ENCODE results near the gene DYNLRB2. TPM values are rescaled to one million over a fixed set of nuclear protein-coding genes. Genes with fewer than 3 reads are reported as not detected.

DYNLRB2 gene
- total RNA-seq: not detected

GRCh38 chr16:80540516-80541305 lies at the start of gene DYNLRB2:
Gene DYNLRB2 (plus strand): TSS chr16:80540993. CDS start chr16:80541077, 84 bp downstream.
- DNase-seq: peak; percentile 86 to 97 (median 97)
- H3K27ac ChIP-seq: peak within 1 kb of the TSS; percentile 44 to 77 (median 70)
- no peaks in the 10 kb centered on the region for H3K27me3 ChIP-seq
- no peaks in the 10 kb centered on the region for H3K4me1 ChIP-seq
- peak within 1 kb of the TSS; percentile 55 to 68 (median 60) for H3K4me3 ChIP-seq
- TF ChIP-seq CTCF (IDR thresholded peaks at IDR 0.05): peak in 1 of 6 experiments; percentile 13
- peak in 1 of 2 donors; percentile 12 for TF ChIP-seq POLR2A (IDR thresholded peaks at IDR 0.05)
- no peaks in the 10 kb centered on the region for H3K9me3 ChIP-seq
- no peaks in the 10 kb centered on the region for H3K36me3 ChIP-seq

DNA sequence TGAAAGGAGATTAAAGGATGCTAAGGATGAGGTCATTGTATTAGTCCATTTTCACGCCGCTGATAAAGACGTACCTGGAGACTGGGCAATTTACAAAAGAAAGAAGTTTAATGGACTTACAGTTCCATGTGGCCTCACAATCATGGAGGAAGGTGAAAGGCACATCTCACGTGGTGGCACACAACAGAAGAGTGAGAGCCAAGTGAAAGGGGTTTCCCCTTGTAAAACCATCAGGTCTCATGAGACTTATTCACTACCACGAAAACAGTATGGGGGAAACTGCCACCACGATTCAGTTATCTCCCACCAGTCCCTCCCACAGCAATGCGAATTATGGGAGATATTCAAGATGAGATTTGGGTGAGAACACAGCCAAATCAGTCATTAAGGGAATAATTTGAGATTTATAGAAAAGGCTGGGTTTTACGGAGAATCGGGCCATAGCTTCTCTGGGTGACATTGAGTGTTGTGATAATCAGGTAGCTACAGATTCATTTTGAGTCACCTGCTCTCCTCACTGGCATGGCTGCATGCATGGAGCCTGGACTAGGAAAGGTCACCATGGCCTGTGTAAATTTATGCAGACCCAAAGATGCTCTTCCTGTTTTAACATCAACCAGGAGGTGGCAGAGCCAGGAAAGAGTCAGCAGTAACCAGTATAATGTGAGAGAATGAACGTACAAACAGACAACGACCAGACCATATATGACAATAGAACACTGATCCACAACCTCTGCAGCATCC lies 40.5 kb upstream of the DYNLRB2 start:
- TF ChIP-seq CTCF (IDR thresholded peaks at IDR 0.05) (no peak), POLR2A (IDR thresholded peaks at IDR 0.05) (no peak)
- Histone ChIP-seq H3K36me3 (no peaks in the 10 kb centered on the region), H3K27me3 (no peaks in the 10 kb centered on the region), H3K27ac (no peak overlapping the region), H3K9me3 (no peaks in the 10 kb centered on the region), H3K4me3 (no peak overlapping the region), H3K4me1 (no peaks in the 10 kb centered on the region)
- DNase-seq: no peak

- Histone ChIP-seq H3K4me3 (no peak overlapping the region), H3K27ac (no peak overlapping the region), H3K4me1 (no peaks in the 10 kb centered on the region), H3K36me3 (no peaks in the 10 kb centered on the region), H3K9me3 (no peaks in the 10 kb centered on the region), H3K27me3 (no peaks in the 10 kb centered on the region)
- TF ChIP-seq POLR2A (IDR thresholded peaks at IDR 0.05) (no peak), CTCF (IDR thresholded peaks at IDR 0.05) (no peak)
- DNase-seq: no peak
Observed at GRCh38 chr16:80500961-80501525, 39.8 kb upstream of the DYNLRB2 start.

GRCh38 chr16:80503107-80503506 lies 37.7 kb upstream of the DYNLRB2 start:
- Histone ChIP-seq H3K4me3 (no peak overlapping the region), H3K9me3 (no peaks in the 10 kb centered on the region), H3K27ac (peak overlapping the region in 2 of 4 donors; percentile 7 to 13), H3K4me1 (no peaks in the 10 kb centered on the region), H3K27me3 (no peaks in the 10 kb centered on the region), H3K36me3 (no peaks in the 10 kb centered on the region)
- TF ChIP-seq POLR2A (IDR thresholded peaks at IDR 0.05) (no peak), CTCF (IDR thresholded peaks at IDR 0.05) (no peak)
- no peak for DNase-seq

DNA sequence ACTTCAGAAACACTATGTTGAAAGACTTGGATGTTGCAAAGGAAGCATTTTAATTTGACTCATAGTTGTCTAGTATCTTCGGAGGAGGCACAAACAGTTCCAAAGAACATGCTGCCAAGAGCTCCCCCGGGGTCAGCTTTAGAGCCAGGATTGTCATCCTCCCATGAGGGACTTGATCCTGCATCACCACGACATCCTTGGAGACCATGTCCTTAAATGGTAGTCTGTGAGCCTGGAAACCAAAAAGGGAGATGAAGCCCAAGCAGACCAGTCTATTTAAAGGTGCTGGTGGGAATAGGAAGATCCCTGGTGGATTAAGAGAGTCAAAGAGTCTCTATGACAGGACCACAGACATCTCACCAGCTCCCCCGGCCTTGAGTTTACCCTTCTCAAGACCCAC lies 33.3 kb upstream of the DYNLRB2 start:
- Histone ChIP-seq H3K9me3 (no peaks in the 10 kb centered on the region), H3K4me1 (no peaks in the 10 kb centered on the region), H3K27ac (peak overlapping the region in 1 of 4 donors; percentile 17), H3K4me3 (no peak overlapping the region), H3K36me3 (no peaks in the 10 kb centered on the region), H3K27me3 (no peaks in the 10 kb centered on the region)
- DNase-seq: peak in 1 of 3 donors; percentile 47
- no peak for TF ChIP-seq CTCF (IDR thresholded peaks at IDR 0.05)
- TF ChIP-seq POLR2A (IDR thresholded peaks at IDR 0.05): no peak
